GM12878 (cell line): ENCODE measurements around the gene CEP68. TPM values are rescaled to one million over a fixed set of nuclear protein-coding genes. Genes with fewer than 3 reads are reported as not detected.

Source experiments
- ATAC-seq: fragments of 200-7000 bp; cut with Tn5 transposase; 3 replicates; pipeline ENCODE4 v1.9.1; 2020; ENCODE audit warnings: mild to moderate bottlenecking, moderate library complexity
- BruUV-seq: library from RNA; stranded (reverse); fragments of 400-500 nt; replicated peaks from 2 replicates; lab custom pipeline; 2021; lab: Mats Ljungman, UMichigan
- CTCF ChIA-PET: fragments of 300-600 bp; sonication (Branson Sonifier 250); formaldehyde crosslinking; extraction: SDS; loops from one replicate; lab custom pipeline; 2021; ENCODE audit warnings: inconsistent platforms; lab: Yijun Ruan, JAX
- POLR2A ChIA-PET: fragments of 350-600 bp; formaldehyde crosslinking; extraction: SDS; loops from one replicate; lab custom pipeline; 2021; ENCODE audit warnings: inconsistent platforms; lab: Charles Lee
- RAD21 ChIA-PET: fragments of 300-600 bp; sonication (Branson Sonifier 250); formaldehyde crosslinking; loops from one replicate; lab custom pipeline; 2023; ENCODE audit warnings: antibody characterized with exemption; ENCODE audit not compliant: unreplicated experiment; lab: Charles Lee
- SMC1A ChIA-PET: fragments of 300-600 bp; sonication (Branson Sonifier 250); formaldehyde crosslinking; loops from one replicate; lab custom pipeline; 2023; ENCODE audit not compliant: unreplicated experiment, uncharacterized antibody; lab: Charles Lee
- DNase-seq: peaks from one replicate; pipeline ENCODE4 v3.0.0-alpha.2; 2011; ENCODE audit warnings: low read depth, low spot score
- FAIRE-seq: peaks from 3 replicates; lab custom pipeline; 2011; peaks lifted over from hg19 to GRCh38; lab: Jason Lieb, UNC
- H2AFZ ChIP-seq: 2 replicates; pipeline ENCODE4 v1.6.0; 2011; ENCODE audit warnings: low read depth, low read length, control low read depth; ENCODE audit not compliant: control insufficient read depth
- H3K27ac ChIP-seq: 2 replicates; pipeline ENCODE4 v1.5.1; 2011; ENCODE audit warnings: control low read depth; ENCODE audit not compliant: control insufficient read depth, insufficient read depth
- H3K27me3 ChIP-seq, 2 experiments: replicated peaks in 1 of 2; 2 replicates each; pipeline versions ENCODE4 v1.6.0 to v1.6.1; 2011; ENCODE audit warnings: low read length in 1 of 2; ENCODE audit not compliant: control insufficient read depth in 2 of 2, insufficient read depth in 2 of 2
- H3K36me3 ChIP-seq, 2 experiments: 2 replicates each; pipeline ENCODE4 v1.5.1; 2011; ENCODE audit warnings: low read length in 1 of 2; ENCODE audit not compliant: control insufficient read depth in 2 of 2, insufficient read depth in 2 of 2
- H3K4me1 ChIP-seq: 2 replicates; pipeline ENCODE4 v1.6.1; 2011; ENCODE audit warnings: mild to moderate bottlenecking, low read length, moderate library complexity, mixed read lengths; ENCODE audit not compliant: control insufficient read depth, insufficient read depth
- H3K4me2 ChIP-seq: 2 replicates; pipeline ENCODE4 v1.6.0; 2011; ENCODE audit warnings: control low read depth; ENCODE audit not compliant: control insufficient read depth, insufficient read depth
- H3K4me3 ChIP-seq: fragments of 200-600 bp; sonication (generic); 2 replicates; pipeline ENCODE4 v1.5.1; 2016
- H3K79me2 ChIP-seq: 2 replicates; pipeline ENCODE4 v1.6.0; 2011; ENCODE audit warnings: low read length; ENCODE audit not compliant: control insufficient read depth, insufficient read depth
- H3K9ac ChIP-seq: 2 replicates; pipeline ENCODE4 v1.8.0; 2011; ENCODE audit warnings: low read length, control low read depth, mixed read lengths; ENCODE audit not compliant: control insufficient read depth, insufficient read depth
- H3K9me3 ChIP-seq: replicated peaks from 3 replicates; pipeline ENCODE4 v1.5.1; 2011; ENCODE audit warnings: mild to moderate bottlenecking, low read length; ENCODE audit not compliant: control insufficient read depth, insufficient read depth
- H4K20me1 ChIP-seq: 2 replicates; pipeline ENCODE4 v1.6.0; 2011; ENCODE audit not compliant: control insufficient read depth, insufficient read depth
- ATF7 ChIP-seq: fragments of 450-650 bp; IDR thresholded peaks from 2 replicates; pipeline ENCODE4 v1.6.1; 2016; ENCODE audit warnings: low read depth, mild to moderate bottlenecking
- BHLHE40 ChIP-seq, 2 experiments: fragments of 450-650 bp in 1 of 2; IDR thresholded peaks; 2 replicates each; pipeline ENCODE4 v1.6.1; 2011 to 2017; ENCODE audit warnings: low read depth in 2 of 2, borderline replicate concordance in 1 of 2, improper control_type of control experiment in 1 of 2, low read length in 1 of 2, mild to moderate bottlenecking in 1 of 2
- CEBPB ChIP-seq, 2 experiments: fragments of 150-350 bp in 1 of 2; IDR thresholded peaks; 2 replicates each; pipeline ENCODE4 v1.6.1; 2012 to 2014; ENCODE audit warnings: low read depth in 2 of 2, low read length in 2 of 2, borderline replicate concordance in 1 of 2, inconsistent platforms in 1 of 2
- E2F4 ChIP-seq: IDR thresholded peaks from 2 replicates; pipeline ENCODE4 v1.6.1; 2012; ENCODE audit warnings: low read depth, low read length, improper control_type of control experiment
- JUND ChIP-seq: IDR thresholded peaks from 2 replicates; pipeline ENCODE4 v1.6.1; 2012; ENCODE audit warnings: low read depth, mild to moderate bottlenecking, low read length, improper control_type of control experiment, moderate library complexity
- NFXL1 ChIP-seq: fragments of 450-650 bp; IDR thresholded peaks from 2 replicates; pipeline ENCODE4 v1.6.1; 2017; ENCODE audit warnings: antibody characterized with exemption, mild to moderate bottlenecking, borderline replicate concordance
- NRF1 ChIP-seq: conservative IDR thresholded peaks from 2 replicates; pipeline ENCODE4 v1.6.1; 2011; ENCODE audit warnings: mild to moderate bottlenecking, low read depth, low read length, improper control_type of control experiment
- PAX8 ChIP-seq: fragments of 450-650 bp; IDR thresholded peaks from 2 replicates; pipeline ENCODE4 v1.6.1; 2017; ENCODE audit warnings: mild to moderate bottlenecking, moderate library complexity
- PBX3 ChIP-seq: IDR thresholded peaks from 2 replicates; pipeline ENCODE4 v1.6.1; 2011; ENCODE audit warnings: mild to moderate bottlenecking, low read depth, low read length, moderate library complexity; ENCODE audit not compliant: insufficient replicate concordance
- WRNIP1 ChIP-seq: IDR thresholded peaks from 2 replicates; pipeline ENCODE4 v1.6.1; 2011; ENCODE audit warnings: low read depth, low read length, improper control_type of control experiment, borderline replicate concordance
- ZBTB40 ChIP-seq: fragments of 450-650 bp; IDR thresholded peaks from 2 replicates; pipeline ENCODE4 v1.6.1; 2016; ENCODE audit warnings: mild to moderate bottlenecking, moderate library complexity, borderline replicate concordance
- WGBS: methylation state at CpG from one replicate; pipeline ENCODE4 v1.1.6; 2016; ENCODE audit warnings: low lambda C conversion rate; ENCODE audit not compliant: insufficient replicate concordance, insufficient coverage; ENCODE audit errors: missing lambda C conversion rate; 5-methylcytosine and 5-hydroxymethylcytosine counted together
- in situ Hi-C: fragments of 300-500 bp; cut with MboI; formaldehyde crosslinking; loops from 9 replicates; pipeline ENCODE4 v1.14.3; 2018; ENCODE audit warnings: mixed read lengths
- intact Hi-C: fragments of 100-400 bp; cut with micrococcal nuclease; formaldehyde crosslinking; loops from one replicate; pipeline ENCODE4 v1.14.2; 2022; ENCODE audit not compliant: unreplicated experiment
- polyA plus RNA-seq, 11 experiments: library from polyadenylated mRNA; depleted of rRNA in 4 of 11; unstranded in 6 of 11; stranded (reverse) in 5 of 11; fragments of >200 nt; fragmentation: Nextera tagmentation in 4 of 11; fragmentation: Illumina TruSeq in 1 of 11; extraction: Ambion mirVana in 4 of 11; extraction: Trizol in 1 of 11; gene quantifications; 1 replicate in 1 of 11; 2 replicates in 10 of 11; pipeline versions ENCODE4 v1.2.1 to v1.2.3, GENCODE V29; 2011 to 2016; ENCODE audit warnings: inconsistent platforms in 2 of 11, missing spikeins in 2 of 11, low read depth in 1 of 11
- total RNA-seq, 4 experiments: library from RNA; depleted of rRNA in 3 of 4; stranded (reverse); fragments of >200 nt in 3 of 4; fragmentation: Illumina TruSeq in 1 of 4; extraction: Trizol in 1 of 4; gene quantifications; 2 replicates each; pipeline versions ENCODE4 v1.2.1 to v1.2.3, GENCODE V29; 2013 to 2021

Gene CEP68
- total and polyA plus RNA-seq, 10 of the 15 experiments (the other 5 are each of a cell fraction or from before 2014, with no cell fraction given): 1.1 to 11.1 (median 7.4) TPM

- TF ChIP-seq WRNIP1: no peak
- no peak for TF ChIP-seq E2F4
These were observed 44.9 kb downstream of the CEP68 start (continued) for GRCh38 chr2:65101071-65101470.

GRCh38 chr2:65103013-65103715, 46.9 kb downstream of the CEP68 start:
- ATAC-seq (no peak), DNase-seq (no peak), FAIRE-seq (no peak)
- ChIA-PET SMC1A (interaction anchor here (0.6 kb wide), 1 partner anchor 599 kb away, joined by 3 read pairs; no protein-coding TSS in a partner anchor), RAD21 (no interaction called here), POLR2A (interaction anchor here (0.7 to 1.7 kb wide), 2 partner anchors 16 to 174 kb away, joined by 4 to 6 read pairs; no protein-coding TSS in a partner anchor), CTCF (interaction anchor here (0.6 to 0.7 kb wide), 2 partner anchors 127 to 263 kb away, joined by 3 read pairs; no protein-coding TSS in a partner anchor)
- no peaks in the 10 kb centered on the region for H4K20me1 ChIP-seq
- no peak overlapping the region for H3K27ac ChIP-seq
- no peak overlapping the region for H2AFZ ChIP-seq
- peaks cover 6 to 23% of the 10 kb centered on the region in 2 experiments; a peak in 3 of 4 replicates for H3K36me3 ChIP-seq
- BruUV-seq: no TSS peak
- intact Hi-C loops (no loop called here), in situ Hi-C loops (no loop called here)
- H3K9me3 ChIP-seq: no peaks in the 10 kb centered on the region
- WGBS: 99% methylated on average over 6 of the region's 6 CpGs
- H3K27me3 ChIP-seq: no peaks in the 10 kb centered on the region
- H3K4me3 ChIP-seq: no peak overlapping the region
- no peak overlapping the region for H3K4me2 ChIP-seq
- no peak overlapping the region for H3K9ac ChIP-seq
- peaks cover 44% of the 10 kb centered on the region for H3K79me2 ChIP-seq
- no peaks in the 10 kb centered on the region for H3K4me1 ChIP-seq
- TF ChIP-seq PAX8 (no peak), ATF7 (no peak), CEBPB (IDR thresholded peaks at IDR 0.05; ENCODE audit: borderline replicate concordance in 1 of 2, low read depth in 2 of 2, low read length in 2 of 2) (no peak), NFXL1 (no peak), NRF1 (no peak), BHLHE40 (IDR thresholded peaks at IDR 0.05; ENCODE audit: borderline replicate concordance in 1 of 2, low read depth in 2 of 2, low read length in 1 of 2) (no peak), PBX3 (no peak), JUND (no peak), ZBTB40 (no peak), WRNIP1 (no peak)
